ENCODE measurements around the gene EPHA7. TPM values are rescaled to one million over a fixed set of nuclear protein-coding genes. Genes with fewer than 3 reads are reported as not detected.

Gene EPHA7
- total RNA-seq, 2 experiments from 2014 or later, result not detected

DNA sequence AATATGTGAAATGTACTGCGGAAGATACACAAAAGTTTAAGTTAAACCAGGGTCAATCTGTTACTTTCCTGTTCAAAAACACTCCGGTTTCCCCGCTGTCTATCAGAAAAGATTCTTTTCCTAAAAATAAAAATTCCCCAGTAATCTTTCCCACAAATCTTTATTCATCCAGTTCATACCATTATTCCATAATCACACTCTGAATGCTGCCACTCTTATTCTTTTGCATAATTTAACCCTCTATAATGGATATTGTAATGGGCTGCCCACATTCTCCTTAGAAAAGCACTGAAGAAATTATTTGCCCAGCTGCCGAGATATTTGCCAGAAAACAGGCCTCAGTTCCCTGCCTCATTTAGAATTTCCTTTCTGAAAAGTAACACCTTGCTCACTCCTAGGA is 68.6 kb downstream of the EPHA7 start:
- Mint-ChIP-seq H3K27me3 (no peaks in the 10 kb centered on the region), H3K4me3 (no peak overlapping the region), H3K27ac (no peak overlapping the region), H3K9me3 (peaks cover 9% of the 10 kb centered on the region), H3K36me3 (ENCODE audit: low read depth) (no peaks in the 10 kb centered on the region), H3K4me1 (ENCODE audit: low read depth) (no peaks in the 10 kb centered on the region)
- POLR2A ChIA-PET, result no interaction called here
- intact Hi-C loops (cut with micrococcal nuclease), result no loop called here
- TF ChIP-seq, protein P1, sequence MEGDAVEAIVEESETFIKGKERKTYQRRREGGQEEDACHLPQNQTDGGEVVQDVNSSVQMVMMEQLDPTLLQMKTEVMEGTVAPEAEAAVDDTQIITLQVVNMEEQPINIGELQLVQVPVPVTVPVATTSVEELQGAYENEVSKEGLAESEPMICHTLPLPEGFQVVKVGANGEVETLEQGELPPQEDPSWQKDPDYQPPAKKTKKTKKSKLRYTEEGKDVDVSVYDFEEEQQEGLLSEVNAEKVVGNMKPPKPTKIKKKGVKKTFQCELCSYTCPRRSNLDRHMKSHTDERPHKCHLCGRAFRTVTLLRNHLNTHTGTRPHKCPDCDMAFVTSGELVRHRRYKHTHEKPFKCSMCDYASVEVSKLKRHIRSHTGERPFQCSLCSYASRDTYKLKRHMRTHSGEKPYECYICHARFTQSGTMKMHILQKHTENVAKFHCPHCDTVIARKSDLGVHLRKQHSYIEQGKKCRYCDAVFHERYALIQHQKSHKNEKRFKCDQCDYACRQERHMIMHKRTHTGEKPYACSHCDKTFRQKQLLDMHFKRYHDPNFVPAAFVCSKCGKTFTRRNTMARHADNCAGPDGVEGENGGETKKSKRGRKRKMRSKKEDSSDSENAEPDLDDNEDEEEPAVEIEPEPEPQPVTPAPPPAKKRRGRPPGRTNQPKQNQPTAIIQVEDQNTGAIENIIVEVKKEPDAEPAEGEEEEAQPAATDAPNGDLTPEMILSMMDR (IDR thresholded peaks at IDR 0.05), result no peak
- CTCF ChIA-PET, result no interaction called here
- DNase-seq (no peak), ATAC-seq (no peak)

DNA sequence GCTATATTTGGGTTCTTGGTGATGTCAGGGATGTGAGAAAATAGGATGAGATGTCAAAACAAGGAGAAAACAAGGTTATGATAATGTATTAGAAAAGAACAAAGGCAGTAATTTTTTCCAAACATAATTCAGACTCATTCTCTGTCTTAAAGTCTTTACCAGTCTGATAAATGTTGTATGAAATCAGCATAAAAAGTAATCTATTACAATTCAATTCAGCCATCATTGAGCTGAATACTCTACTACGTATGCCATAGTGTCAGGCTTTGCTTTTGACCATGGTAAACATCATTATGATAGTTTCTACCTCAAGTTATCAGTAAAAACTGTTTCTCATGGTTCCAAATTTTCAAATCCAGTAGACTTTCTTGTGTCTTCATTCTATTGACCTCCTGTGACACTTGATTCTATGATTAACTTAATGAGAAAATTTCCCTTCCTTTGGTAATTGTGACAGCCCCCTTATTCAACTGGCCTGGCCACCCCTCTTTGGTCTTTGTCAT is 75.0 kb downstream of the EPHA7 start:
- ChIA-PET POLR2A (no interaction called here), CTCF (no interaction called here)
- no peak overlapping the region for H3K4me3 Mint-ChIP-seq
- ATAC-seq (no peak), DNase-seq (no peak)
- TF ChIP-seq, protein P1 (IDR thresholded peaks at IDR 0.05), result no peak
- H3K27me3 Mint-ChIP-seq, result no peaks in the 10 kb centered on the region
- no peak overlapping the region for H3K27ac Mint-ChIP-seq
- no peaks in the 10 kb centered on the region for H3K36me3 Mint-ChIP-seq (ENCODE audit: low read depth)
- intact Hi-C loops (cut with micrococcal nuclease), result no loop called here
- H3K9me3 Mint-ChIP-seq, result peaks cover 4% of the 10 kb centered on the region
- no peaks in the 10 kb centered on the region for H3K4me1 Mint-ChIP-seq (ENCODE audit: low read depth)

DNA sequence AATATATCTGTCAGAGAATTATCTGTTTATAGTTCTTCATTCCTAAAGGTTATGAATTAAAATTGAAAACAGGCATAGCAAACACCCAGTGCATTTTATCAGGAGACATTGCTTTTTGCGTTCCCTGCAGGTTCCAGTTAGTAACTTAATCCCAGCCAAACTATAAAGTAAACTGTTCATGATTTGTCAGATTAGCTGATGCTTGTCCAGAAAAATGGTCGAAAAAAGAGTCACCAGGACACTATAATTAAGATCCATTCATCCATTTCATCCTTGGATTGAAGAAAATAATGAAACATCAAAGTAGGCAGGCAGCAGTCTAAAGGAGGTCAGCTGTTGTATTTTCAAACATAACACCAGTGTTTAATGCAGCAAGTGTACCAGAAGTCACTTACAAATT is 75.9 kb downstream of the EPHA7 start:
- DNase-seq, result no peak
- Mint-ChIP-seq H3K27ac (no peak overlapping the region), H3K27me3 (no peaks in the 10 kb centered on the region), H3K9me3 (peaks cover 4% of the 10 kb centered on the region), H3K4me3 (no peak overlapping the region), H3K4me1 (ENCODE audit: low read depth) (no peaks in the 10 kb centered on the region), H3K36me3 (ENCODE audit: low read depth) (no peaks in the 10 kb centered on the region)
- no peak for ATAC-seq
- CTCF ChIA-PET, result no interaction called here
- TF ChIP-seq, protein P1 (IDR thresholded peaks at IDR 0.05), result no peak
- intact Hi-C loops (cut with micrococcal nuclease), result no loop called here
- POLR2A ChIA-PET, result no interaction called here

DNA sequence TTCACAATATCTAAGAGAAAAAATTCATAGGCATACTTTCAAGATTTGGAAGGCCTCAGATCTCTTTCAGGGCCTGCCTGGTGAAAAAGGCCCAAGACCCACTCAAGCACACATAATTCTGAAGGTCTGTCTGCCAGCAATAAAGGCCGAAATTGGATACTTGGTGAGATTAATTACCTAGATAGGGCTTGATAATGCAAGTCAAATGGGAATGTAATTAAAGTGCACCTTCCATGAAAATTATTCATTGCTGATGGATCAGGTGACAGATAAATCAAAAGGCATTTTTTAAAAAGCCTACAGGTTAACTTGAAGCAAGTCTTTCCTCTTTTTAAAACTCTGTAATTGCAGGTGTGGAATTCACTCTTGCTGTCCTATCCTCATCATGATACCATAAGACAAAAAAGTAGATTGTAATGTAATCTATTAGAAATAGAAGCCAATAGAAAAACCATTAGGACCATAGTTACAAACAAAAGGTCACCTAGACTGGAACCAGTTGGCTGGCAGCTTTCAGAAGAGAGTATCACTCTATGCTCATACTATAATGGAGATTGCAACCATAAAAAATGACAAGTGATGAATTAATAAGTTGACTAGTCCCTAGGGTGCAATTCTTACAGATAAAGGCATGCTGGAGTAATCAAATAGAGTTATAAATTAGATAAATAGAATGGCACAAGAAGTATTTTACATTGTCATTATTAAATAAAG is 77.3 kb downstream of the EPHA7 start:
- H3K27ac Mint-ChIP-seq, result no peak overlapping the region
- TF ChIP-seq, protein P1 (IDR thresholded peaks at IDR 0.05), result no peak
- peaks cover 4% of the 10 kb centered on the region for H3K9me3 Mint-ChIP-seq
- CTCF ChIA-PET, result no interaction called here
- no peaks in the 10 kb centered on the region for H3K36me3 Mint-ChIP-seq (ENCODE audit: low read depth)
- no peaks in the 10 kb centered on the region for H3K4me1 Mint-ChIP-seq (ENCODE audit: low read depth)
- no peak overlapping the region for H3K4me3 Mint-ChIP-seq
- ATAC-seq, result no peak
- H3K27me3 Mint-ChIP-seq, result no peaks in the 10 kb centered on the region
- intact Hi-C loops (cut with micrococcal nuclease), result no loop called here
- POLR2A ChIA-PET, result no interaction called here
- no peak for DNase-seq

- Mint-ChIP-seq H3K27ac (no peak overlapping the region), H3K27me3 (no peaks in the 10 kb centered on the region), H3K36me3 (ENCODE audit: low read depth) (no peaks in the 10 kb centered on the region), H3K4me3 (no peak overlapping the region), H3K9me3 (no peaks in the 10 kb centered on the region), H3K4me1 (ENCODE audit: low read depth) (no peaks in the 10 kb centered on the region)
- no peak for ATAC-seq
- ChIA-PET CTCF (no interaction called here), POLR2A (no interaction called here)
- intact Hi-C loops (cut with micrococcal nuclease), result no loop called here
- no peak for DNase-seq
- TF ChIP-seq, protein P1 (IDR thresholded peaks at IDR 0.05), result no peak
These were observed 81.5 kb downstream of the EPHA7 start for GRCh38 chr6:93337772-93338394.
